Neural cell (in vitro differentiated cells): ENCODE measurements around the gene PCDHB7.
"Not testable (repeated sequence)": the region's sequence is repeated elsewhere in the genome, so short reads cannot be mapped to it uniquely, and the experiment has no call there.

Experiments
- CTCF ChIP-seq: fragments of 450-650 bp; IDR thresholded peaks from 2 replicates; pipeline ENCODE4 v1.5.1; 2014; ENCODE audit warnings: antibody characterized with exemption, mild to moderate bottlenecking, moderate library complexity; ENCODE audit not compliant: poor library complexity, severe bottlenecking
- EP300 ChIP-seq: fragments of 450-650 bp; conservative IDR thresholded peaks from 2 replicates; pipeline ENCODE4 v1.6.1; 2014; ENCODE audit warnings: antibody characterized with exemption, mild to moderate bottlenecking, moderate library complexity; ENCODE audit not compliant: poor library complexity, severe bottlenecking
- EZH2 ChIP-seq: fragments of 200-600, 300-800 bp; shearing (Covaris generic), sonication (generic); IDR thresholded peaks from 2 replicates; pipeline ENCODE4 v1.6.1; 2014; ENCODE audit warnings: antibody characterized with exemption, low read length, borderline replicate concordance, mild to moderate bottlenecking; ENCODE audit not compliant: insufficient read depth, poor library complexity, severe bottlenecking
- MXI1 ChIP-seq: fragments of 450-650 bp; conservative IDR thresholded peaks from 2 replicates; pipeline ENCODE4 v1.6.1; 2014; ENCODE audit warnings: antibody characterized with exemption, mild to moderate bottlenecking; ENCODE audit not compliant: poor library complexity, severe bottlenecking
- POLR2AphosphoS5 ChIP-seq: IDR thresholded peaks from 2 replicates; pipeline ENCODE4 v1.6.1; 2012
- RAD21 ChIP-seq: fragments of 450-650 bp; conservative IDR thresholded peaks from 2 replicates; pipeline ENCODE4 v1.6.1; 2014; ENCODE audit warnings: antibody characterized with exemption, mild to moderate bottlenecking, moderate library complexity
- REST ChIP-seq: IDR thresholded peaks from 2 replicates; pipeline ENCODE4 v1.6.1; 2012; ENCODE audit warnings: borderline replicate concordance
- SMC3 ChIP-seq: fragments of 450-650 bp; conservative IDR thresholded peaks from 2 replicates; pipeline ENCODE4 v1.6.1; 2014; ENCODE audit warnings: antibody characterized with exemption, mild to moderate bottlenecking, moderate library complexity; ENCODE audit not compliant: poor library complexity
- TAF1 ChIP-seq: IDR thresholded peaks from 2 replicates; pipeline ENCODE4 v1.6.1; 2012; ENCODE audit warnings: low read depth

- not testable (repeated sequence) for TF ChIP-seq POLR2AphosphoS5, TAF1, CTCF, EZH2, SMC3, RAD21, EP300, MXI1, REST
Measured at GRCh38 chr5:141214583-141214982, 42.1 kb downstream of the PCDHB7 start.
